ENCODE measurements around the gene WDR81.

WDR81 gene

GRCh38 chr17:1752425-1753262 is 28.1 kb downstream of the WDR81 start:
- H3K4me3 ChIP-seq (ENCODE audit: control insufficient read depth, low read depth, low read length): no peak overlapping the region
- no peak for DNase-seq (ENCODE audit: low read depth)
- TF ChIP-seq CTCF (IDR thresholded peaks at IDR 0.05; ENCODE audit: control insufficient read depth, insufficient read depth, low read depth, low read length, missing control alignments): no peak

GRCh38 chr17:1753767-1754429 is 29.4 kb downstream of the WDR81 start:
- no peak overlapping the region for H3K4me3 ChIP-seq (ENCODE audit: control insufficient read depth, low read depth, low read length)
- DNase-seq (ENCODE audit: low read depth): no peak
- no peak for TF ChIP-seq CTCF (IDR thresholded peaks at IDR 0.05; ENCODE audit: control insufficient read depth, insufficient read depth, low read depth, low read length, missing control alignments)

- TF ChIP-seq CTCF (IDR thresholded peaks at IDR 0.05; ENCODE audit: control insufficient read depth, insufficient read depth, low read depth, low read length, missing control alignments): no peak
- no peak overlapping the region for H3K4me3 ChIP-seq (ENCODE audit: control insufficient read depth, low read depth, low read length)
- no peak for DNase-seq (ENCODE audit: low read depth)
Measured at GRCh38 chr17:1754430-1755112, 30.1 kb downstream of the WDR81 start.

- no peak for DNase-seq (ENCODE audit: low read depth)
Measured at GRCh38 chr17:1755252-1755826, 30.8 kb downstream of the WDR81 start.

GRCh38 chr17:1755827-1756262 is 31.3 kb downstream of the WDR81 start:
- H3K4me3 ChIP-seq (ENCODE audit: control insufficient read depth, low read depth, low read length): no peak overlapping the region
- TF ChIP-seq CTCF (IDR thresholded peaks at IDR 0.05; ENCODE audit: control insufficient read depth, insufficient read depth, low read depth, low read length, missing control alignments): no peak
- DNase-seq (ENCODE audit: low read depth): no peak

More at GRCh38 chr17:1755252-1755826, 30.8 kb downstream of the WDR81 start:
- no peak overlapping the region for H3K4me3 ChIP-seq (ENCODE audit: control insufficient read depth, low read depth, low read length)
- no peak for TF ChIP-seq CTCF (IDR thresholded peaks at IDR 0.05; ENCODE audit: control insufficient read depth, insufficient read depth, low read depth, low read length, missing control alignments)

- no peak for TF ChIP-seq CTCF (IDR thresholded peaks at IDR 0.05; ENCODE audit: control insufficient read depth, insufficient read depth, low read depth, low read length, missing control alignments)
- no peak for DNase-seq (ENCODE audit: low read depth)
- no peak overlapping the region for H3K4me3 ChIP-seq (ENCODE audit: control insufficient read depth, low read depth, low read length)
Measured at GRCh38 chr17:1758807-1759206, 34.3 kb downstream of the WDR81 start.
